HepG2 (cell line): ENCODE data around the gene RNPS1. TPM values are rescaled to one million over a fixed set of nuclear protein-coding genes. Genes with fewer than 3 reads are reported as not detected.
A peak's percentile ranks its signal among the peaks of the same experiment; 100 is the strongest.

Source experiments
- ARNTL ChIP-seq: sonication (generic); formaldehyde crosslinking; IDR thresholded peaks from 2 replicates; pipeline ENCODE4 v1.4.0; 2020; ENCODE audit warnings: mild to moderate bottlenecking, missing genetic modification reagents
- BCL6 ChIP-seq: IDR thresholded peaks from 2 replicates; pipeline ENCODE4 v1.6.1; 2016; ENCODE audit warnings: missing genetic modification reagents, missing compliant biosample characterization
- FOXC1 ChIP-seq: sonication (generic); formaldehyde crosslinking; IDR thresholded peaks from 2 replicates; pipeline ENCODE4 v1.8.0; 2022; ENCODE audit warnings: mild to moderate bottlenecking, missing genetic modification reagents, borderline replicate concordance
- FOXK1 ChIP-seq: sonication (generic); formaldehyde crosslinking; IDR thresholded peaks from 2 replicates; pipeline ENCODE4 v1.4.0; 2020; ENCODE audit warnings: low read depth, missing genetic modification reagents, borderline replicate concordance
- NBN ChIP-seq: fragments of 450-650 bp; conservative IDR thresholded peaks from 2 replicates; pipeline ENCODE4 v1.6.1; 2017
- RBM22 ChIP-seq: fragments of 200-400 bp; formaldehyde crosslinking; optimal IDR thresholded peaks from 2 replicates; pipeline ENCODE3; 2017; ENCODE audit warnings: mild to moderate bottlenecking, low read length, moderate library complexity
- RFXAP ChIP-seq: sonication (generic); formaldehyde crosslinking; IDR thresholded peaks from 2 replicates; pipeline ENCODE4 v1.4.0; 2020; ENCODE audit warnings: missing genetic modification reagents, borderline replicate concordance
- SNAPC2 ChIP-seq: sonication (generic); formaldehyde crosslinking; IDR thresholded peaks from 2 replicates; pipeline ENCODE4 v1.8.1; 2022; ENCODE audit warnings: mild to moderate bottlenecking, missing genetic modification reagents
- SP1 ChIP-seq, 2 experiments: fragments of 450-650 bp in 1 of 2; sonication (generic) in 1 of 2; formaldehyde crosslinking in 1 of 2; IDR thresholded peaks; 2 replicates each; pipeline versions ENCODE4 v1.4.0 to v1.6.1; 2016 to 2020; ENCODE audit warnings: missing genetic modification reagents in 1 of 2
- STAG1 ChIP-seq: sonication (generic); formaldehyde crosslinking; IDR thresholded peaks from 2 replicates; pipeline ENCODE4 v1.4.0; 2020; ENCODE audit warnings: missing genetic modification reagents
- ZNF263 ChIP-seq: sonication (generic); formaldehyde crosslinking; IDR thresholded peaks from 2 replicates; pipeline ENCODE4 v1.4.0; 2020; ENCODE audit warnings: missing genetic modification reagents
- ZNF724P ChIP-seq: sonication (generic); formaldehyde crosslinking; IDR thresholded peaks from 2 replicates; pipeline ENCODE4 v1.8.0; 2022; ENCODE audit warnings: missing genetic modification reagents, borderline replicate concordance
- ZNF776 ChIP-seq: sonication (generic); formaldehyde crosslinking; IDR thresholded peaks from 2 replicates; pipeline ENCODE4 v1.4.0; 2020; ENCODE audit warnings: mild to moderate bottlenecking, missing genetic modification reagents
- polyA plus RNA-seq, 8 experiments: library from polyadenylated mRNA; depleted of rRNA in 3 of 8; stranded (reverse) in 7 of 8; unstranded in 1 of 8; fragments of >200 nt; fragmentation: Illumina TruSeq in 4 of 8; extraction: Trizol in 4 of 8; gene quantifications; 2 replicates each; pipeline versions ENCODE4 v1.2.1 to v1.2.3, GENCODE V29; 2011 to 2016; ENCODE audit warnings: low read depth in 4 of 8, missing spikeins in 1 of 8, mixed read lengths in 1 of 8; ENCODE audit not compliant: insufficient read depth in 1 of 8
- total RNA-seq, 5 experiments: library from RNA; depleted of rRNA; stranded (reverse); fragments of >200 nt; fragmentation: Illumina TruSeq; extraction: Trizol; gene quantifications; 2 replicates each; pipeline ENCODE4 v1.2.3, GENCODE V29; 2016; ENCODE audit warnings: low read depth in 1 of 5
- TF ChIP-seq, protein P1 (sequence below): sonication (generic); formaldehyde crosslinking; IDR thresholded peaks from 2 replicates; pipeline ENCODE4 v1.5.0; 2020; ENCODE audit warnings: mild to moderate bottlenecking, missing genetic modification reagents
- TF ChIP-seq, protein P2 (sequence below): sonication (generic); formaldehyde crosslinking; IDR thresholded peaks from 2 replicates; pipeline ENCODE4 v1.5.0; 2020; ENCODE audit warnings: mild to moderate bottlenecking, missing genetic modification reagents, borderline replicate concordance
- TF ChIP-seq, protein P3 (sequence below), 2 experiments: IDR thresholded peaks; 2 replicates each; pipeline ENCODE4 v1.6.1; 2011 to 2012; ENCODE audit warnings: low read length in 2 of 2, borderline replicate concordance in 1 of 2, low read depth in 1 of 2, mild to moderate bottlenecking in 1 of 2, moderate library complexity in 1 of 2
- TF ChIP-seq, protein P4 (sequence below): sonication (generic); formaldehyde crosslinking; IDR thresholded peaks from 2 replicates; pipeline ENCODE4 v1.4.0; 2020; ENCODE audit warnings: missing genetic modification reagents

The RNPS1 gene
- total and polyA plus RNA-seq, 2 of the 13 experiments (the other 11 are each of a cell fraction or from before 2014, with no cell fraction given): 126 to 133 TPM

DNA sequence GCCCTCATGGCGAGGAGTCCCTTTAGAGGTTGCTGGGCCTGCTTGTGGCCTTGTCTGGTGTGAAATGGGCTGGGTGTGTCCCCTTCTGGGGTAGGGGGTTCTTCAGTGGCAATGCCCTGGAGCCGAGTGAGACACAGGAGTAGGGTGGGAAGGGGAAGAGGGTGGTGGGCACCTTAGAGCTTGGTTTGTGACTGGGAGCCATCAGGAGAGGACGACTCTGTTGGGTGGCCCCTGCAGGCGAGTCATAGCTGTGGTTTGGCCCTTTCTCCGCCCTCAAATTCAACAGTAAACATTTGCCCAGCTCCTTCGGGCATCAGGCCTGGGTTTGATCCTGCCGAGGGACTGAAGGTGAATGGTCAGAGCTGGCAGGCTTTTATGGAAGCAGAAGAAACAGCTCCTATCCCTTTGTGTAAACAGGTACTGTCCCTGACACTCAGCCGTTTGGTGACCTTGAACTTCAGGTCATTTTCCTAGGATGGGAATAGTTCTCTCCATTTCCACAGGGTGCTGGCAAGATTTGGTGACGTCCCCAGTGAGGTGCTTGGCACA is 41.6 kb downstream of the RNPS1 start (continued):
- TF ChIP-seq, protein P1, sequence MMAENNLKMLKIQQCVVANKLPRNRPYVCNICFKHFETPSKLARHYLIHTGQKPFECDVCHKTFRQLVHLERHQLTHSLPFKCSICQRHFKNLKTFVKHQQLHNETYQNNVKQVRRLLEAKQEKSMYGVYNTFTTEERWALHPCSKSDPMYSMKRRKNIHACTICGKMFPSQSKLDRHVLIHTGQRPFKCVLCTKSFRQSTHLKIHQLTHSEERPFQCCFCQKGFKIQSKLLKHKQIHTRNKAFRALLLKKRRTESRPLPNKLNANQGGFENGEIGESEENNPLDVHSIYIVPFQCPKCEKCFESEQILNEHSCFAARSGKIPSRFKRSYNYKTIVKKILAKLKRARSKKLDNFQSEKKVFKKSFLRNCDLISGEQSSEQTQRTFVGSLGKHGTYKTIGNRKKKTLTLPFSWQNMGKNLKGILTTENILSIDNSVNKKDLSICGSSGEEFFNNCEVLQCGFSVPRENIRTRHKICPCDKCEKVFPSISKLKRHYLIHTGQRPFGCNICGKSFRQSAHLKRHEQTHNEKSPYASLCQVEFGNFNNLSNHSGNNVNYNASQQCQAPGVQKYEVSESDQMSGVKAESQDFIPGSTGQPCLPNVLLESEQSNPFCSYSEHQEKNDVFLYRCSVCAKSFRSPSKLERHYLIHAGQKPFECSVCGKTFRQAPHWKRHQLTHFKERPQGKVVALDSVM (CRISPR knock-in tag): no peak
- TF ChIP-seq BCL6 (CRISPR knock-in tag): peak; percentile 79
- TF ChIP-seq ZNF263 (CRISPR knock-in tag): no peak
- TF ChIP-seq RFXAP: no peak
- TF ChIP-seq, protein P2, sequence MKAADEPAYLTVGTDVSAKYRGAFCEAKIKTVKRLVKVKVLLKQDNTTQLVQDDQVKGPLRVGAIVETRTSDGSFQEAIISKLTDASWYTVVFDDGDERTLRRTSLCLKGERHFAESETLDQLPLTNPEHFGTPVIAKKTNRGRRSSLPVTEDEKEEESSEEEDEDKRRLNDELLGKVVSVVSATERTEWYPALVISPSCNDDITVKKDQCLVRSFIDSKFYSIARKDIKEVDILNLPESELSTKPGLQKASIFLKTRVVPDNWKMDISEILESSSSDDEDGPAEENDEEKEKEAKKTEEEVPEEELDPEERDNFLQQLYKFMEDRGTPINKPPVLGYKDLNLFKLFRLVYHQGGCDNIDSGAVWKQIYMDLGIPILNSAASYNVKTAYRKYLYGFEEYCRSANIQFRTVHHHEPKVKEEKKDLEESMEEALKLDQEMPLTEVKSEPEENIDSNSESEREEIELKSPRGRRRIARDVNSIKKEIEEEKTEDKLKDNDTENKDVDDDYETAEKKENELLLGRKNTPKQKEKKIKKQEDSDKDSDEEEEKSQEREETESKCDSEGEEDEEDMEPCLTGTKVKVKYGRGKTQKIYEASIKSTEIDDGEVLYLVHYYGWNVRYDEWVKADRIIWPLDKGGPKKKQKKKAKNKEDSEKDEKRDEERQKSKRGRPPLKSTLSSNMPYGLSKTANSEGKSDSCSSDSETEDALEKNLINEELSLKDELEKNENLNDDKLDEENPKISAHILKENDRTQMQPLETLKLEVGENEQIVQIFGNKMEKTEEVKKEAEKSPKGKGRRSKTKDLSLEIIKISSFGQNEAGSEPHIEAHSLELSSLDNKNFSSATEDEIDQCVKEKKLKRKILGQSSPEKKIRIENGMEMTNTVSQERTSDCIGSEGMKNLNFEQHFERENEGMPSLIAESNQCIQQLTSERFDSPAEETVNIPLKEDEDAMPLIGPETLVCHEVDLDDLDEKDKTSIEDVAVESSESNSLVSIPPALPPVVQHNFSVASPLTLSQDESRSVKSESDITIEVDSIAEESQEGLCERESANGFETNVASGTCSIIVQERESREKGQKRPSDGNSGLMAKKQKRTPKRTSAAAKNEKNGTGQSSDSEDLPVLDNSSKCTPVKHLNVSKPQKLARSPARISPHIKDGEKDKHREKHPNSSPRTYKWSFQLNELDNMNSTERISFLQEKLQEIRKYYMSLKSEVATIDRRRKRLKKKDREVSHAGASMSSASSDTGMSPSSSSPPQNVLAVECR (CRISPR knock-in tag): peak; percentile 31; the same call in 1 of the 2 replicates
- no peak for TF ChIP-seq SP1 (IDR thresholded peaks at IDR 0.05)
- TF ChIP-seq SP1 (CRISPR knock-in tag; IDR thresholded peaks at IDR 0.05): peak; percentile 24; the same call in 1 of the 2 replicates
- no peak for TF ChIP-seq NBN
- TF ChIP-seq ARNTL (CRISPR knock-in tag): no peak
- no peak for TF ChIP-seq STAG1
- TF ChIP-seq ZNF776 (CRISPR knock-in tag): no peak
- no peak for TF ChIP-seq SNAPC2 (CRISPR knock-in tag)
- TF ChIP-seq RBM22: peak; percentile 90
- TF ChIP-seq ZNF724P (CRISPR knock-in tag): 0 out of 2 replicates have a peak, but pooled peaks have one; percentile 8
- TF ChIP-seq, protein P3, sequence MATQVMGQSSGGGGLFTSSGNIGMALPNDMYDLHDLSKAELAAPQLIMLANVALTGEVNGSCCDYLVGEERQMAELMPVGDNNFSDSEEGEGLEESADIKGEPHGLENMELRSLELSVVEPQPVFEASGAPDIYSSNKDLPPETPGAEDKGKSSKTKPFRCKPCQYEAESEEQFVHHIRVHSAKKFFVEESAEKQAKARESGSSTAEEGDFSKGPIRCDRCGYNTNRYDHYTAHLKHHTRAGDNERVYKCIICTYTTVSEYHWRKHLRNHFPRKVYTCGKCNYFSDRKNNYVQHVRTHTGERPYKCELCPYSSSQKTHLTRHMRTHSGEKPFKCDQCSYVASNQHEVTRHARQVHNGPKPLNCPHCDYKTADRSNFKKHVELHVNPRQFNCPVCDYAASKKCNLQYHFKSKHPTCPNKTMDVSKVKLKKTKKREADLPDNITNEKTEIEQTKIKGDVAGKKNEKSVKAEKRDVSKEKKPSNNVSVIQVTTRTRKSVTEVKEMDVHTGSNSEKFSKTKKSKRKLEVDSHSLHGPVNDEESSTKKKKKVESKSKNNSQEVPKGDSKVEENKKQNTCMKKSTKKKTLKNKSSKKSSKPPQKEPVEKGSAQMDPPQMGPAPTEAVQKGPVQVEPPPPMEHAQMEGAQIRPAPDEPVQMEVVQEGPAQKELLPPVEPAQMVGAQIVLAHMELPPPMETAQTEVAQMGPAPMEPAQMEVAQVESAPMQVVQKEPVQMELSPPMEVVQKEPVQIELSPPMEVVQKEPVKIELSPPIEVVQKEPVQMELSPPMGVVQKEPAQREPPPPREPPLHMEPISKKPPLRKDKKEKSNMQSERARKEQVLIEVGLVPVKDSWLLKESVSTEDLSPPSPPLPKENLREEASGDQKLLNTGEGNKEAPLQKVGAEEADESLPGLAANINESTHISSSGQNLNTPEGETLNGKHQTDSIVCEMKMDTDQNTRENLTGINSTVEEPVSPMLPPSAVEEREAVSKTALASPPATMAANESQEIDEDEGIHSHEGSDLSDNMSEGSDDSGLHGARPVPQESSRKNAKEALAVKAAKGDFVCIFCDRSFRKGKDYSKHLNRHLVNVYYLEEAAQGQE (IDR thresholded peaks at IDR 0.05; ENCODE audit: borderline replicate concordance in 1 of 2, low read depth in 1 of 2, low read length in 2 of 2): 0 out of 4 replicates have a peak, but pooled peaks of 1 of the 2 experiments have one; percentile 22
- TF ChIP-seq FOXK1 (CRISPR knock-in tag): peak; percentile 64; the same call in 1 of the 2 replicates
- TF ChIP-seq, protein P4, sequence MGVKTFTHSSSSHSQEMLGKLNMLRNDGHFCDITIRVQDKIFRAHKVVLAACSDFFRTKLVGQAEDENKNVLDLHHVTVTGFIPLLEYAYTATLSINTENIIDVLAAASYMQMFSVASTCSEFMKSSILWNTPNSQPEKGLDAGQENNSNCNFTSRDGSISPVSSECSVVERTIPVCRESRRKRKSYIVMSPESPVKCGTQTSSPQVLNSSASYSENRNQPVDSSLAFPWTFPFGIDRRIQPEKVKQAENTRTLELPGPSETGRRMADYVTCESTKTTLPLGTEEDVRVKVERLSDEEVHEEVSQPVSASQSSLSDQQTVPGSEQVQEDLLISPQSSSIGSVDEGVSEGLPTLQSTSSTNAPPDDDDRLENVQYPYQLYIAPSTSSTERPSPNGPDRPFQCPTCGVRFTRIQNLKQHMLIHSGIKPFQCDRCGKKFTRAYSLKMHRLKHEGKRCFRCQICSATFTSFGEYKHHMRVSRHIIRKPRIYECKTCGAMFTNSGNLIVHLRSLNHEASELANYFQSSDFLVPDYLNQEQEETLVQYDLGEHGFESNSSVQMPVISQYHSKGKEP: no peak
- TF ChIP-seq FOXC1: no peak
